ENCODE data around the gene REC114. TPM values are rescaled to one million over a fixed set of nuclear protein-coding genes. Genes with fewer than 3 reads are reported as not detected.
A peak's percentile ranks its signal among the peaks of the same experiment; 100 is the strongest.

REC114 gene
- total RNA-seq, 2 donors from 2014 or later, result not detected

- no peaks in the 10 kb centered on the region for H3K36me3 Mint-ChIP-seq (ENCODE audit: low read depth)
- no peaks in the 10 kb centered on the region for H3K27me3 Mint-ChIP-seq
- ATAC-seq (no peak), DNase-seq (no peak)
- H3K9me3 ChIP-seq (ENCODE audit: control insufficient read depth, low read length, poor library complexity, severe bottlenecking), result no peaks in the 10 kb centered on the region
- no peak overlapping the region for H3K4me3 Mint-ChIP-seq
- peaks cover 23% of the 10 kb centered on the region for H3K4me1 Mint-ChIP-seq
- peak overlapping the region; percentile 27 for H3K27ac Mint-ChIP-seq
Observed at GRCh38 chr15:73598530-73599160, 155.7 kb downstream of the REC114 start.

GRCh38 chr15:73599934-73600333 lies 157.0 kb downstream of the REC114 start:
- no peaks in the 10 kb centered on the region for H3K9me3 ChIP-seq (ENCODE audit: control insufficient read depth, low read length, poor library complexity, severe bottlenecking)
- H3K27me3 Mint-ChIP-seq, result no peaks in the 10 kb centered on the region
- H3K4me1 Mint-ChIP-seq, result peaks cover 20% of the 10 kb centered on the region
- H3K4me3 Mint-ChIP-seq, result no peak overlapping the region
- no peak overlapping the region for H3K27ac Mint-ChIP-seq
- ATAC-seq, result no peak
- no peak for DNase-seq
- no peaks in the 10 kb centered on the region for H3K36me3 Mint-ChIP-seq (ENCODE audit: low read depth)

- no peak overlapping the region for H3K27ac Mint-ChIP-seq
- H3K4me3 Mint-ChIP-seq, result no peak overlapping the region
- DNase-seq (no peak), ATAC-seq (no peak)
- H3K27me3 Mint-ChIP-seq, result no peaks in the 10 kb centered on the region
- no peaks in the 10 kb centered on the region for H3K36me3 Mint-ChIP-seq (ENCODE audit: low read depth)
- H3K9me3 ChIP-seq (ENCODE audit: control insufficient read depth, low read length, poor library complexity, severe bottlenecking), result no peaks in the 10 kb centered on the region
- H3K4me1 Mint-ChIP-seq, result peaks cover 18% of the 10 kb centered on the region
Observed at GRCh38 chr15:73600413-73601335, 157.7 kb downstream of the REC114 start.

- DNase-seq, result no peak
- H3K36me3 Mint-ChIP-seq (ENCODE audit: low read depth), result no peaks in the 10 kb centered on the region
- H3K9me3 ChIP-seq (ENCODE audit: control insufficient read depth, low read length, poor library complexity, severe bottlenecking), result no peaks in the 10 kb centered on the region
- H3K4me1 Mint-ChIP-seq, result peaks cover 11% of the 10 kb centered on the region
- H3K27ac Mint-ChIP-seq, result no peak overlapping the region
- no peak overlapping the region for H3K4me3 Mint-ChIP-seq
- no peaks in the 10 kb centered on the region for H3K27me3 Mint-ChIP-seq
- no peak for ATAC-seq
Observed at GRCh38 chr15:73601451-73602445, 158.8 kb downstream of the REC114 start.

GRCh38 chr15:73602446-73602843 lies 159.5 kb downstream of the REC114 start:
- Mint-ChIP-seq H3K4me3 (no peak overlapping the region), H3K27ac (no peak overlapping the region), H3K4me1 (peaks cover 11% of the 10 kb centered on the region), H3K27me3 (no peaks in the 10 kb centered on the region), H3K36me3 (ENCODE audit: low read depth) (no peaks in the 10 kb centered on the region)
- DNase-seq (no peak), ATAC-seq (no peak)
- H3K9me3 ChIP-seq (ENCODE audit: control insufficient read depth, low read length, poor library complexity, severe bottlenecking), result no peaks in the 10 kb centered on the region

GRCh38 chr15:73602992-73603391 lies 160.0 kb downstream of the REC114 start:
- no peak for ATAC-seq
- no peak overlapping the region for H3K27ac Mint-ChIP-seq
- H3K36me3 Mint-ChIP-seq (ENCODE audit: low read depth), result no peaks in the 10 kb centered on the region
- H3K9me3 ChIP-seq (ENCODE audit: control insufficient read depth, low read length, poor library complexity, severe bottlenecking), result no peaks in the 10 kb centered on the region
- H3K27me3 Mint-ChIP-seq, result no peaks in the 10 kb centered on the region
- no peak for DNase-seq
- no peak overlapping the region for H3K4me3 Mint-ChIP-seq
- H3K4me1 Mint-ChIP-seq, result peaks cover 11% of the 10 kb centered on the region

- no peaks in the 10 kb centered on the region for H3K36me3 Mint-ChIP-seq (ENCODE audit: low read depth)
- no peak for ATAC-seq
Observed at GRCh38 chr15:73604477-73604876, 161.5 kb downstream of the REC114 start.

GRCh38 chr15:73605759-73606436 lies 162.9 kb downstream of the REC114 start:
- H3K27me3 Mint-ChIP-seq, result no peaks in the 10 kb centered on the region
- no peak overlapping the region for H3K4me3 Mint-ChIP-seq
- no peak overlapping the region for H3K27ac Mint-ChIP-seq
- no peaks in the 10 kb centered on the region for H3K36me3 Mint-ChIP-seq (ENCODE audit: low read depth)
- no peaks in the 10 kb centered on the region for H3K9me3 ChIP-seq (ENCODE audit: control insufficient read depth, low read length, poor library complexity, severe bottlenecking)
- peaks cover 12% of the 10 kb centered on the region for H3K4me1 Mint-ChIP-seq
- ATAC-seq, result no peak
- DNase-seq, result no peak

More at GRCh38 chr15:73604477-73604876, 161.5 kb downstream of the REC114 start:
- no peak overlapping the region for H3K4me3 Mint-ChIP-seq
- no peaks in the 10 kb centered on the region for H3K9me3 ChIP-seq (ENCODE audit: control insufficient read depth, low read length, poor library complexity, severe bottlenecking)
- H3K4me1 Mint-ChIP-seq, result peaks cover 11% of the 10 kb centered on the region
- no peaks in the 10 kb centered on the region for H3K27me3 Mint-ChIP-seq
- no peak for DNase-seq
- H3K27ac Mint-ChIP-seq, result no peak overlapping the region

GRCh38 chr15:73607405-73607804 lies 164.4 kb downstream of the REC114 start:
- no peaks in the 10 kb centered on the region for H3K36me3 Mint-ChIP-seq (ENCODE audit: low read depth)
- no peak for ATAC-seq
- no peak for DNase-seq
- H3K4me3 Mint-ChIP-seq, result no peak overlapping the region
- peaks cover 16% of the 10 kb centered on the region for H3K4me1 Mint-ChIP-seq
- H3K27ac Mint-ChIP-seq, result no peak overlapping the region
- H3K27me3 Mint-ChIP-seq, result no peaks in the 10 kb centered on the region
- no peaks in the 10 kb centered on the region for H3K9me3 ChIP-seq (ENCODE audit: control insufficient read depth, low read length, poor library complexity, severe bottlenecking)

- no peak for ATAC-seq
- Mint-ChIP-seq H3K4me3 (no peak overlapping the region), H3K4me1 (peaks cover 16% of the 10 kb centered on the region), H3K27ac (no peak overlapping the region), H3K27me3 (no peaks in the 10 kb centered on the region), H3K36me3 (ENCODE audit: low read depth) (no peaks in the 10 kb centered on the region)
- DNase-seq, result no peak
- no peaks in the 10 kb centered on the region for H3K9me3 ChIP-seq (ENCODE audit: control insufficient read depth, low read length, poor library complexity, severe bottlenecking)
Observed at GRCh38 chr15:73607843-73608242, 164.9 kb downstream of the REC114 start.

GRCh38 chr15:73608475-73608874 lies 165.5 kb downstream of the REC114 start:
- Mint-ChIP-seq H3K27me3 (no peaks in the 10 kb centered on the region), H3K4me1 (peaks cover 16% of the 10 kb centered on the region), H3K4me3 (no peak overlapping the region), H3K36me3 (ENCODE audit: low read depth) (no peaks in the 10 kb centered on the region), H3K27ac (no peak overlapping the region)
- DNase-seq, result no peak
- H3K9me3 ChIP-seq (ENCODE audit: control insufficient read depth, low read length, poor library complexity, severe bottlenecking), result no peaks in the 10 kb centered on the region
- ATAC-seq, result no peak

GRCh38 chr15:73608941-73609340 lies 166.0 kb downstream of the REC114 start:
- H3K9me3 ChIP-seq (ENCODE audit: control insufficient read depth, low read length, poor library complexity, severe bottlenecking), result no peaks in the 10 kb centered on the region
- no peak overlapping the region for H3K27ac Mint-ChIP-seq
- DNase-seq (no peak), ATAC-seq (no peak)
- H3K4me1 Mint-ChIP-seq, result peaks cover 16% of the 10 kb centered on the region
- no peaks in the 10 kb centered on the region for H3K27me3 Mint-ChIP-seq
- no peak overlapping the region for H3K4me3 Mint-ChIP-seq
- H3K36me3 Mint-ChIP-seq (ENCODE audit: low read depth), result no peaks in the 10 kb centered on the region

Data from T-helper 17 cell (primary cell).